Measurements from ENCODE around the gene FICD. TPM values are rescaled to one million over a fixed set of nuclear protein-coding genes. Genes with fewer than 3 reads are reported as not detected.

FICD gene
- total and polyA plus RNA-seq, 9 of the 15 experiments (the other 6 are each of a cell fraction or from before 2014, with no cell fraction given), result 0.88 to 4.5 (median 1.9) TPM

- TF ChIP-seq MNT (conservative IDR thresholded peaks at IDR 0.05), result no peak
- peak; percentile 34; the same call in 1 of the 2 replicates for TF ChIP-seq CTBP1 (IDR thresholded peaks at IDR 0.05; ENCODE audit: borderline replicate concordance)
- no peak for TF ChIP-seq NCOA1 (IDR thresholded peaks at IDR 0.05; ENCODE audit: low read depth)
- 0 out of 4 replicates have a peak, but pooled peaks of 1 of the 2 experiments have one; percentile 21 for TF ChIP-seq TRIM24 (IDR thresholded peaks at IDR 0.05)
- no peak for TF ChIP-seq BMI1 (IDR thresholded peaks at IDR 0.05; ENCODE audit: low read length)
- TF ChIP-seq, protein P1, sequence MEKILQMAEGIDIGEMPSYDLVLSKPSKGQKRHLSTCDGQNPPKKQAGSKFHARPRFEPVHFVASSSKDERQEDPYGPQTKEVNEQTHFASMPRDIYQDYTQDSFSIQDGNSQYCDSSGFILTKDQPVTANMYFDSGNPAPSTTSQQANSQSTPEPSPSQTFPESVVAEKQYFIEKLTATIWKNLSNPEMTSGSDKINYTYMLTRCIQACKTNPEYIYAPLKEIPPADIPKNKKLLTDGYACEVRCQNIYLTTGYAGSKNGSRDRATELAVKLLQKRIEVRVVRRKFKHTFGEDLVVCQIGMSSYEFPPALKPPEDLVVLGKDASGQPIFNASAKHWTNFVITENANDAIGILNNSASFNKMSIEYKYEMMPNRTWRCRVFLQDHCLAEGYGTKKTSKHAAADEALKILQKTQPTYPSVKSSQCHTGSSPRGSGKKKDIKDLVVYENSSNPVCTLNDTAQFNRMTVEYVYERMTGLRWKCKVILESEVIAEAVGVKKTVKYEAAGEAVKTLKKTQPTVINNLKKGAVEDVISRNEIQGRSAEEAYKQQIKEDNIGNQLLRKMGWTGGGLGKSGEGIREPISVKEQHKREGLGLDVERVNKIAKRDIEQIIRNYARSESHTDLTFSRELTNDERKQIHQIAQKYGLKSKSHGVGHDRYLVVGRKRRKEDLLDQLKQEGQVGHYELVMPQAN (IDR thresholded peaks at IDR 0.05; ENCODE audit: borderline replicate concordance), result no peak
- TF ChIP-seq, protein P2, sequence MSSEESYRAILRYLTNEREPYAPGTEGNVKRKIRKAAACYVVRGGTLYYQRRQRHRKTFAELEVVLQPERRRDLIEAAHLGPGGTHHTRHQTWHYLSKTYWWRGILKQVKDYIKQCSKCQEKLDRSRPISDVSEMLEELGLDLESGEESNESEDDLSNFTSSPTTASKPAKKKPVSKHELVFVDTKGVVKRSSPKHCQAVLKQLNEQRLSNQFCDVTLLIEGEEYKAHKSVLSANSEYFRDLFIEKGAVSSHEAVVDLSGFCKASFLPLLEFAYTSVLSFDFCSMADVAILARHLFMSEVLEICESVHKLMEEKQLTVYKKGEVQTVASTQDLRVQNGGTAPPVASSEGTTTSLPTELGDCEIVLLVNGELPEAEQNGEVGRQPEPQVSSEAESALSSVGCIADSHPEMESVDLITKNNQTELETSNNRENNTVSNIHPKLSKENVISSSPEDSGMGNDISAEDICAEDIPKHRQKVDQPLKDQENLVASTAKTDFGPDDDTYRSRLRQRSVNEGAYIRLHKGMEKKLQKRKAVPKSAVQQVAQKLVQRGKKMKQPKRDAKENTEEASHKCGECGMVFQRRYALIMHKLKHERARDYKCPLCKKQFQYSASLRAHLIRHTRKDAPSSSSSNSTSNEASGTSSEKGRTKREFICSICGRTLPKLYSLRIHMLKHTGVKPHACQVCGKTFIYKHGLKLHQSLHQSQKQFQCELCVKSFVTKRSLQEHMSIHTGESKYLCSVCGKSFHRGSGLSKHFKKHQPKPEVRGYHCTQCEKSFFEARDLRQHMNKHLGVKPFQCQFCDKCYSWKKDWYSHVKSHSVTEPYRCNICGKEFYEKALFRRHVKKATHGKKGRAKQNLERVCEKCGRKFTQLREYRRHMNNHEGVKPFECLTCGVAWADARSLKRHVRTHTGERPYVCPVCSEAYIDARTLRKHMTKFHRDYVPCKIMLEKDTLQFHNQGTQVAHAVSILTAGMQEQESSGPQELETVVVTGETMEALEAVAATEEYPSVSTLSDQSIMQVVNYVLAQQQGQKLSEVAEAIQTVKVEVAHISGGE (CRISPR knock-in tag; IDR thresholded peaks at IDR 0.05), result no peak
- TF ChIP-seq ZFP36 (IDR thresholded peaks at IDR 0.05; ENCODE audit: low read depth, low read length, partially characterized antibody), result no peak
- TF ChIP-seq FOXA3 (CRISPR knock-in tag; conservative IDR thresholded peaks at IDR 0.05 in 1 of 2, IDR thresholded peaks at IDR 0.05 in 1 of 2), result no peak
- no peak for TF ChIP-seq RNF219 (CRISPR knock-in tag; IDR thresholded peaks at IDR 0.05)
- no peak for TF ChIP-seq HCFC1 (IDR thresholded peaks at IDR 0.05; ENCODE audit: low read depth, low read length)
- TF ChIP-seq SMAD1 (IDR thresholded peaks at IDR 0.05; ENCODE audit: low read depth, low read length, partially characterized antibody), result no peak
- peak; percentile 96 for TF ChIP-seq MAFG (tag; conservative IDR thresholded peaks at IDR 0.05)
Measured at GRCh38 chr12:108482717-108483212, 32.3 kb upstream of the FICD start (continued).

Measured in K562 (cell line).